Endothelial cell of umbilical vein (primary cell): Measurements from ENCODE around the gene AKAP13. TPM values are rescaled to one million over a fixed set of nuclear protein-coding genes. Genes with fewer than 3 reads are reported as not detected.
A peak's percentile ranks its signal among the peaks of the same experiment; 100 is the strongest.

Experiments
- BruUV-seq: library from RNA; stranded (reverse); fragments of 400-500 nt; replicated peaks from 2 replicates; lab custom pipeline; 2021; lab: Mats Ljungman, UMichigan
- CTCF ChIA-PET: fragments of 300-600, 350-600 bp; sonication (Branson Sonifier 250); formaldehyde crosslinking; loops from one replicate; lab custom pipeline; 2021; ENCODE audit warnings: antibody characterized with exemption, inconsistent platforms; lab: Charles Lee
- POLR2A ChIA-PET: fragments of 300-600, 350-600 bp; sonication (Branson Sonifier 250); formaldehyde crosslinking; loops from one replicate; lab custom pipeline; 2021; ENCODE audit warnings: antibody characterized with exemption, inconsistent platforms; lab: Charles Lee
- DNase-seq: peaks from one replicate; pipeline ENCODE4 v3.0.0-alpha.2; 2011; ENCODE audit warnings: low read depth, low spot score
- FAIRE-seq: peaks from 2 replicates; lab custom pipeline; 2011; peaks lifted over from hg19 to GRCh38; lab: Jason Lieb, UNC
- H2AFZ ChIP-seq: 2 replicates; pipeline ENCODE4 v1.6.0; 2012; ENCODE audit warnings: low read depth, low read length, control low read depth, inconsistent platforms
- H3K27ac ChIP-seq: 2 replicates; pipeline ENCODE4 v1.5.1; 2011; ENCODE audit warnings: low read depth, mild to moderate bottlenecking, control low read depth, low read length, moderate library complexity; ENCODE audit not compliant: insufficient read depth
- H3K27me3 ChIP-seq, 2 experiments: 2 replicates each; pipeline versions ENCODE4 v1.6.0 to v1.6.1; 2011; ENCODE audit warnings: low read length in 2 of 2, mixed read lengths in 1 of 2; ENCODE audit not compliant: control insufficient read depth in 2 of 2, insufficient read depth in 2 of 2
- H3K36me3 ChIP-seq, 2 experiments: 2 replicates in 1 of 2; 3 replicates in 1 of 2; pipeline ENCODE4 v1.5.1; 2011; ENCODE audit warnings: low read length in 2 of 2, mild to moderate bottlenecking in 1 of 2, moderate library complexity in 1 of 2; ENCODE audit not compliant: control insufficient read depth in 2 of 2, insufficient read depth in 2 of 2; ENCODE audit errors: extremely low read depth in 1 of 2
- H3K4me1 ChIP-seq: 3 replicates; pipeline ENCODE4 v1.5.1; 2011; ENCODE audit warnings: mild to moderate bottlenecking, low read length; ENCODE audit not compliant: control insufficient read depth, insufficient read depth; ENCODE audit errors: extremely low read depth
- H3K4me2 ChIP-seq: 2 replicates; pipeline ENCODE4 v1.6.1; 2011; ENCODE audit warnings: low read length, control low read depth, mixed read lengths; ENCODE audit not compliant: insufficient read depth
- H3K4me3 ChIP-seq, 3 experiments: fragments of 200-600 bp in 1 of 3; sonication (generic), shearing (Covaris generic) in 1 of 3; replicated peaks in 1 of 3; 2 replicates each; pipeline ENCODE4 v1.5.1; 2011 to 2016; ENCODE audit warnings: control low read depth in 3 of 3, low read length in 3 of 3, mild to moderate bottlenecking in 2 of 3, inconsistent platforms in 1 of 3, low read depth in 1 of 3, moderate library complexity in 1 of 3; ENCODE audit not compliant: insufficient read depth in 1 of 3
- H3K79me2 ChIP-seq: 2 replicates; pipeline ENCODE4 v1.6.0; 2012; ENCODE audit warnings: low read length, inconsistent platforms; ENCODE audit not compliant: control insufficient read depth, insufficient read depth
- H3K9ac ChIP-seq: replicated peaks from 2 replicates; pipeline ENCODE3; 2011; ENCODE audit warnings: low read length, control low read depth; ENCODE audit not compliant: insufficient read depth; ENCODE audit errors: extremely low read depth
- H3K9me1 ChIP-seq: replicated peaks from 3 replicates; pipeline ENCODE4 v1.6.0; 2011; ENCODE audit warnings: mild to moderate bottlenecking, low read length; ENCODE audit not compliant: control insufficient read depth, insufficient read depth; ENCODE audit errors: extremely low read depth
- H3K9me3 ChIP-seq: replicated peaks from 2 replicates; pipeline ENCODE4 v1.5.1; 2012; ENCODE audit warnings: low read length, inconsistent platforms; ENCODE audit not compliant: control insufficient read depth, insufficient read depth
- H4K20me1 ChIP-seq: replicated peaks from 2 replicates; pipeline ENCODE3; 2011; ENCODE audit warnings: mild to moderate bottlenecking, low read length; ENCODE audit not compliant: control insufficient read depth, insufficient read depth; ENCODE audit errors: extremely low read depth
- CTCF ChIP-seq, 2 donors: IDR thresholded peaks; 1 replicate in 1 of 2; 2 replicates in 1 of 2; pipeline ENCODE4 v1.5.1; 2011; ENCODE audit warnings: low read length in 2 of 2, mild to moderate bottlenecking in 2 of 2, moderate library complexity in 2 of 2, control low read depth in 1 of 2, inconsistent platforms in 1 of 2, low read depth in 1 of 2; ENCODE audit not compliant: insufficient read depth in 1 of 2; ENCODE audit errors: extremely low read depth in 1 of 2
- EZH2 ChIP-seq: IDR thresholded peaks from 2 replicates; pipeline ENCODE4 v1.6.1; 2012; ENCODE audit warnings: borderline replicate concordance, low read depth, mild to moderate bottlenecking, moderate library complexity, low read length, inconsistent platforms; ENCODE audit not compliant: severe bottlenecking
- FOS ChIP-seq: IDR thresholded peaks from 2 replicates; pipeline ENCODE4 v1.6.1; 2011; ENCODE audit warnings: mild to moderate bottlenecking, low read length, moderate library complexity, borderline replicate concordance; ENCODE audit not compliant: insufficient read depth
- GATA2 ChIP-seq: IDR thresholded peaks from 2 replicates; pipeline ENCODE4 v1.7.0; 2011; ENCODE audit warnings: low read depth, mild to moderate bottlenecking, moderate library complexity, mixed read lengths, low read length; ENCODE audit not compliant: insufficient read length, insufficient read depth
- JUN ChIP-seq: IDR thresholded peaks from 2 replicates; pipeline ENCODE4 v1.6.1; 2011; ENCODE audit warnings: borderline replicate concordance, low read depth; ENCODE audit not compliant: insufficient read length, insufficient read depth
- MAX ChIP-seq: IDR thresholded peaks from 2 replicates; pipeline ENCODE4 v1.6.1; 2011; ENCODE audit not compliant: insufficient read depth, insufficient read length
- MYC ChIP-seq: IDR thresholded peaks from one replicate; pipeline ENCODE4 v1.6.1; 2011; ENCODE audit warnings: mild to moderate bottlenecking, low read depth, low read length
- POLR2A ChIP-seq: IDR thresholded peaks from 2 replicates; pipeline ENCODE4 v1.6.1; 2012; ENCODE audit warnings: low read depth, mild to moderate bottlenecking, control low read depth, low read length
- POLR2AphosphoS5 ChIP-seq: IDR thresholded peaks from 2 replicates; pipeline ENCODE4 v1.6.1; 2012; ENCODE audit warnings: low read depth, mild to moderate bottlenecking, control low read depth, low read length, moderate library complexity; ENCODE audit not compliant: insufficient read depth
- dilution Hi-C: fragments of 300-500 bp; cut with MboI; formaldehyde crosslinking; loops from one replicate; pipeline ENCODE4 v1.15.0; 2019; ENCODE audit warnings: low sequenced_read_pairs; ENCODE audit not compliant: extremely low pct_ligation_motif_present
- intact Hi-C: fragments of 100-400 bp; cut with micrococcal nuclease; formaldehyde crosslinking; loops from one replicate; pipeline ENCODE4 v1.10.0; 2022
- polyA plus RNA-seq, 4 experiments: library from polyadenylated mRNA; depleted of rRNA in 3 of 4; stranded (reverse) in 3 of 4; unstranded in 1 of 4; fragments of >200 nt; gene quantifications; 2 replicates each; pipeline versions ENCODE4 v1.2.1 to v1.2.3, GENCODE V29; 2011 to 2012; ENCODE audit warnings: missing spikeins in 1 of 4
- total RNA-seq: library from RNA; stranded (reverse); gene quantifications from 2 replicates; pipeline ENCODE4 v1.2.3, GENCODE V29; 2021

AKAP13 gene
- total and polyA plus RNA-seq, 2 donors (not counting 3 experiments of a cell fraction or from before 2014, with no cell fraction given) = 22.8 to 87.8 TPM

- ChIA-PET CTCF (interaction anchor here (1.3 to 1.5 kb wide), 3 partner anchors 36 to 75 kb away, joined by 3 to 4 read pairs (median 3); no protein-coding TSS in a partner anchor), POLR2A (no interaction called here)
- peak overlapping the region; percentile 26 for H3K9ac ChIP-seq
- peaks cover 2 to 3% of the 10 kb centered on the region in 2 experiments for H3K36me3 ChIP-seq
- H3K27me3 ChIP-seq = no peaks in the 10 kb centered on the region
- H3K9me1 ChIP-seq = no peaks in the 10 kb centered on the region
- no TSS peak for BruUV-seq
- H2AFZ ChIP-seq = peak overlapping the region; percentile 9
- no peaks in the 10 kb centered on the region for H4K20me1 ChIP-seq
- DNase-seq = peak; percentile 87
- intact Hi-C loops = no loop called here
- TF ChIP-seq FOS (no peak), MYC (no peak), EZH2 (no peak), POLR2A (no peak), POLR2AphosphoS5 (no peak), GATA2 (no peak), CTCF (IDR thresholded peaks at IDR 0.05; ENCODE audit: extremely low read depth in 1 of 2, insufficient read depth in 1 of 2, low read depth in 1 of 2, low read length in 2 of 2) (no peak), MAX (no peak), JUN (no peak)
- FAIRE-seq = peak; percentile 44
- peaks cover 18% of the 10 kb centered on the region for H3K79me2 ChIP-seq
- dilution Hi-C loops = no loop called here
- peak overlapping the region; percentile 19 for H3K4me2 ChIP-seq
- H3K27ac ChIP-seq = peak overlapping the region; percentile 91
- peak overlapping the region in 1 of 3 experiments; percentile 10 for H3K4me3 ChIP-seq
- H3K9me3 ChIP-seq = no peaks in the 10 kb centered on the region
- H3K4me1 ChIP-seq = peaks cover 54% of the 10 kb centered on the region
These were observed 198.7 kb downstream of the AKAP13 start for GRCh38 chr15:85578941-85579701.
